ENCODE data around the gene PRKCH.

PRKCH gene

DNA sequence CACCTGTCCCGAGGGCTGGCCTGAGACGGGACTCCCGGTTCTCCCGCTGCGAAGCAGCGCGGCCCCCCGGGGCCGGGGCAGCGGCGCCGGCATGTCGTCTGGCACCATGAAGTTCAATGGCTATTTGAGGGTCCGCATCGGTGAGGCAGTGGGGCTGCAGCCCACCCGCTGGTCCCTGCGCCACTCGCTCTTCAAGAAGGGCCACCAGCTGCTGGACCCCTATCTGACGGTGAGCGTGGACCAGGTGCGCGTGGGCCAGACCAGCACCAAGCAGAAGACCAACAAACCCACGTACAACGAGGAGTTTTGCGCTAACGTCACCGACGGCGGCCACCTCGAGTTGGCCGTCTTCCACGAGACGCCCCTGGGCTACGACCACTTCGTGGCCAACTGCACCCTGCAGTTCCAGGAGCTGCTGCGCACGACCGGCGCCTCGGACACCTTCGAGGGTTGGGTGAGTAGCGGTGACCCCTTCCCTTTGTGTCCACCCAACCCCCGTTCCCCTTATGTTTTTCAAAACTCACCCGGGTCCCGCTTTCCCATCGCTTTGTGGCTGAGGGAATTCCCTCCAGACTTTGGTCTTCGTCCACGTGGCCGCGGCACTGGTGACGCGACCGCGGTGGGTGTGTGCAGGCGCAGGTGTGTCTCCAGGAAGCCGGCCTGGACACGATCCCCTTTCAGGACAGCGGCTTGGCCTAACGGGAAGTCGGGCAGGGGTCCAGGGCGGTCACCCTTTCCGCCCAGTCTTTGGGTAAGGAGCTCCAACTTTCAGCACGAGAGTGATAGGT is 826 bp downstream of the PRKCH start:
- H3K36me3 ChIP-seq (ENCODE audit: control insufficient read depth, insufficient read depth, low read length): no peaks in the 10 kb centered on the region
- peak overlapping the region; percentile 95 for H3K4me3 ChIP-seq (ENCODE audit: insufficient read depth, low read depth, low read length, poor library complexity, severe bottlenecking)
- H3K9me3 ChIP-seq (ENCODE audit: control insufficient read depth, low read length): no peaks in the 10 kb centered on the region
- DNase-seq: peak in 1 of 3 donors; percentile 44
- H3K4me1 ChIP-seq (ENCODE audit: control insufficient read depth, insufficient read depth, low read length, poor library complexity, severe bottlenecking): peaks cover 8% of the 10 kb centered on the region
- no peaks in the 10 kb centered on the region for H3K27me3 ChIP-seq (replicated peaks; ENCODE audit: control insufficient read depth, insufficient read depth, low read length, poor library complexity, severe bottlenecking)
- peak overlapping the region; percentile 90 for H3K27ac ChIP-seq (ENCODE audit: insufficient read depth, low read length, poor library complexity, severe bottlenecking)

DNA sequence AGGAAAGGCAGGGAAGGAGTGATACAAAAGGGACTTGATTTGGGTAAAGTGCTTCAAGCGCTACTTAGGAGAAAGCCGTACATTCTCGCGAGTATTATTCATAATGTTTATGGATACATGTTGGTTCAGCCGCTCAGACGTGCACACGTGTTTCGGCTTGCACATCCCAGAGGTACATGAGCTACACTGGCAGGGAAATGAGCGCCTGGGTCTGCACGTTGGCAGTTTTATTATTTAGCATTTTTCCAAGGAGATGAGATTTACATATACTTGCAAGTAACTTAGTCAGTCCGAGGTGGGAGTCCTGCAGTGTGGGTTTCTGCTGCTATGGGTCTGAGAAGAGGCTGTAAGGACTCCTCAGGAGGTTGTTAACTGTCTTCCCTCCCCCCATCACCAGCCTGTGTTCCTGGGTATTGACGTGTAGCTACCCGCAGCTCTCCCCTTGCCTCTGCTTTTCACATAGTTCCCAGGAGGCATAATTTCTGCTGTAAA is 1.5 kb downstream of the PRKCH start:
- H3K4me3 ChIP-seq (ENCODE audit: insufficient read depth, low read depth, low read length, poor library complexity, severe bottlenecking): peak overlapping the region; percentile 95
- H3K9me3 ChIP-seq (ENCODE audit: control insufficient read depth, low read length): no peaks in the 10 kb centered on the region
- DNase-seq: peak in 2 of 3 donors; percentile 9 to 24
- no peaks in the 10 kb centered on the region for H3K36me3 ChIP-seq (ENCODE audit: control insufficient read depth, insufficient read depth, low read length)
- H3K27ac ChIP-seq (ENCODE audit: insufficient read depth, low read length, poor library complexity, severe bottlenecking): peak overlapping the region; percentile 90
- H3K4me1 ChIP-seq (ENCODE audit: control insufficient read depth, insufficient read depth, low read length, poor library complexity, severe bottlenecking): peaks cover 11% of the 10 kb centered on the region
- H3K27me3 ChIP-seq (replicated peaks; ENCODE audit: control insufficient read depth, insufficient read depth, low read length, poor library complexity, severe bottlenecking): no peaks in the 10 kb centered on the region

DNA sequence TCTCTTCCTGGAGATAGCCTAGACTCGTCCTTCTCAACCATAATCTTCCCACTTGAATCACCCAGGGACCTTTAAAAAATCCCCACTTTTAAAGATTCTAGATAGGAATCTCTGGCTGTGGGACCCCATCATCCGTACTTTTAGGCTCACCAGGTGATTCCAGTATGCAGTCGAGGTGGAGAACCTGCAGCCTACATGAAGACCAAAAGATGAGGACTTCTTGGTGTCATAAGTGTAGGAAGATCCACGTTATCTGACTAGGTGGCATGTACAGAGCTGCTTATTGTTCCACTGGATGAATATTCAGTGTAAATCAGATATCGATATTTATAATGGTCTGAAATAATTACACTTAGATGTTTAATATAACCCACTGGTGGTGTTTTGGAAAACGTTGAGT is 2.6 kb downstream of the PRKCH start:
- Histone ChIP-seq H3K4me1 (ENCODE audit: control insufficient read depth, insufficient read depth, low read length, poor library complexity, severe bottlenecking) (peaks cover 17% of the 10 kb centered on the region), H3K4me3 (ENCODE audit: insufficient read depth, low read depth, low read length, poor library complexity, severe bottlenecking) (peak overlapping the region; percentile 95), H3K27me3 (replicated peaks; ENCODE audit: control insufficient read depth, insufficient read depth, low read length, poor library complexity, severe bottlenecking) (no peaks in the 10 kb centered on the region), H3K36me3 (ENCODE audit: control insufficient read depth, insufficient read depth, low read length) (no peaks in the 10 kb centered on the region), H3K9me3 (ENCODE audit: control insufficient read depth, low read length) (no peaks in the 10 kb centered on the region), H3K27ac (ENCODE audit: insufficient read depth, low read length, poor library complexity, severe bottlenecking) (peak overlapping the region; percentile 90)
- no peak for DNase-seq

DNA sequence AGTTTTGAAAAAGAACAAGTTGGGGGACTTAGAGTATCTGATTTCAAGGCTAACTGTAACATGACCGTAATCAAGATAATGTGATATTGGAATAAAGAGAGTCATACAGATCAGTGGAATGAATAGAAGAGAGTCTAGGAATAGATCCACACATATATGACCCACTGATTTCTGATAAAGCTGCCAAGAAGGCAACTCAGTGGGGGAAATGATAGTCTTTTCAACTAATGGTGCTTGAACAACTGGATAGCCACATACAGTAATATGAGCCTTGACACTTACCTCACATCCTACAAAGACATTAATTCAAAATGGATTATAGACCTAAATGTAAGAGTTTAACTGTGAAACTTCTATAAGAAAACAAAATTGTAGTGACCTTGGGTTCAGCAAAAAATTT is 3.8 kb downstream of the PRKCH start:
- Histone ChIP-seq H3K9me3 (ENCODE audit: control insufficient read depth, low read length) (no peaks in the 10 kb centered on the region), H3K27ac (ENCODE audit: insufficient read depth, low read length, poor library complexity, severe bottlenecking) (peak overlapping the region; percentile 90), H3K27me3 (replicated peaks; ENCODE audit: control insufficient read depth, insufficient read depth, low read length, poor library complexity, severe bottlenecking) (no peaks in the 10 kb centered on the region), H3K4me3 (ENCODE audit: insufficient read depth, low read depth, low read length, poor library complexity, severe bottlenecking) (peak overlapping the region; percentile 23), H3K4me1 (ENCODE audit: control insufficient read depth, insufficient read depth, low read length, poor library complexity, severe bottlenecking) (peaks cover 26% of the 10 kb centered on the region), H3K36me3 (ENCODE audit: control insufficient read depth, insufficient read depth, low read length) (no peaks in the 10 kb centered on the region)
- DNase-seq: no peak

DNA sequence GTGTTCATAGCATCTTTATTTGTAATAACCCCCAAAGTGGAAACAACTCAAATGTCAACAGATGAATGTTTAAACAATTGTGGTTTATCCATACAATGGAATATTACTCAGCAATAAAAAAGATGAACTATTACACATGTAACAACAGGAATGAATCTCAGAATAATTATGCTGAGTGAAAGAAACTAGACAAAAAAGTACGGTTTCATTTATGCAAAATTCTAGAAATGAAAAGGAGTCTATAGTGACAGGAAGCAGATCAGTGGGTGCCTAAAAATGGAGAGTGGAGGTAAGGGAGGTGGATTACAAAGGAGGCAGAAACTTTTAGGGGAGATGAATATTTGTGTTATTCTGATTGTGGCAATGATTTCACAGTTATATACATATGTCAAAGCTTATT is 4.8 kb downstream of the PRKCH start:
- Histone ChIP-seq H3K9me3 (ENCODE audit: control insufficient read depth, low read length) (no peaks in the 10 kb centered on the region), H3K36me3 (ENCODE audit: control insufficient read depth, insufficient read depth, low read length) (no peaks in the 10 kb centered on the region), H3K4me1 (ENCODE audit: control insufficient read depth, insufficient read depth, low read length, poor library complexity, severe bottlenecking) (peaks cover 32% of the 10 kb centered on the region), H3K27me3 (replicated peaks; ENCODE audit: control insufficient read depth, insufficient read depth, low read length, poor library complexity, severe bottlenecking) (no peaks in the 10 kb centered on the region), H3K27ac (ENCODE audit: insufficient read depth, low read length, poor library complexity, severe bottlenecking) (peak overlapping the region; percentile 90), H3K4me3 (ENCODE audit: insufficient read depth, low read depth, low read length, poor library complexity, severe bottlenecking) (peak overlapping the region; percentile 31)
- DNase-seq: no peak

DNA sequence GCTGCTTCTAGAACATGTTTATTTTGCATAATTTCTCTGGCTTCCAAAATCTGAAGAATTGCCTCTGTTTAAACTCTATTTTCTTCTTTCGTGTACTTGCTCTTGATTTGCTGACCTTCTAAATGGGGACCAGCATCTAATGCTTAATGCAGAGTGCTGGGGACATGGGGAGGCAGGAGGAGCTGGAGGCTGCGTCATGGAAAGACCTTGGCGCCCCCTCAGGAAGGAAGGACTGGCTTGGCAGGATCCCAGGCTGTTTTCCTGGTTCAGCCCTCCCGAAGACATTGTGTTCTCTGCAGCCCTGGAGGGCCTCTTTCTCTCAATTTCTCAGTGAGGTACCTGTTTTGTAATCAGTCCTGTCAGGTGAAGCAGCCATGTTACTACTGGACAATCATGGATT is 5.5 kb downstream of the PRKCH start:
- no peak for DNase-seq
- no peaks in the 10 kb centered on the region for H3K36me3 ChIP-seq (ENCODE audit: control insufficient read depth, insufficient read depth, low read length)
- H3K9me3 ChIP-seq (ENCODE audit: control insufficient read depth, low read length): no peaks in the 10 kb centered on the region
- H3K27ac ChIP-seq (ENCODE audit: insufficient read depth, low read length, poor library complexity, severe bottlenecking): peak overlapping the region; percentile 90
- H3K27me3 ChIP-seq (replicated peaks; ENCODE audit: control insufficient read depth, insufficient read depth, low read length, poor library complexity, severe bottlenecking): no peaks in the 10 kb centered on the region
- H3K4me3 ChIP-seq (ENCODE audit: insufficient read depth, low read depth, low read length, poor library complexity, severe bottlenecking): peak overlapping the region; percentile 31
- H3K4me1 ChIP-seq (ENCODE audit: control insufficient read depth, insufficient read depth, low read length, poor library complexity, severe bottlenecking): peaks cover 39% of the 10 kb centered on the region

DNA sequence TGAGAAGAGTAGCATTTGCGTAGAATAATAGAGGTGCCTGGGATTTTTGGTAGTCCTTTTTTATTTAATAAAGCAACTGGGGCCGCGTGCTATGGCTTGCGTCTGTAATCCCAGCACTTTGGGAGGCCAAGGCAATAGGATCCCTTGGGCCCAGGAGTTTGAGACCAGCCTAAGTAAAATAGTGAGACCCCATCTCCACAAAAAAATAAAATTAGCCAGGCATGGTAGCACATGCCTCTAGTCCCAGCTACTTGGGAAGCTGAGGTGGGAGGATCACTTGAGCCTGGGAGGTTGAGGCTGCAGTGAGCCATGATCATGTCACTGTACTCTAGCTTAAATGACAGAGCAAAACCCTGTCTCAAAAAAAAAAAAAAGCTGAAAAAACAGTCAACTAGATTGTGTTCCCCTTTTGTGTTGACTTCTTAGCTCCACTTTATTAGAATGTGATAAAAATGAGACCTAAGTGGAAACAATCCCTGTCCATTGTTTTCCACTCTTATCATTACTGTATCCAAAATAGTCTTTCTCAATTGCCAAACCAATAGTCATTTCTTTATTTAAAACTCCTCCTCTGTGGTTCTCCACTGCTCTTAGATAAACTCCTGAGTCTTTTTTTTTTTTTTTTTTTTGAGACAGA is 7.4 kb downstream of the PRKCH start:
- H3K27me3 ChIP-seq (replicated peaks; ENCODE audit: control insufficient read depth, insufficient read depth, low read length, poor library complexity, severe bottlenecking): no peaks in the 10 kb centered on the region
- DNase-seq: no peak
- peaks cover 51% of the 10 kb centered on the region for H3K4me1 ChIP-seq (ENCODE audit: control insufficient read depth, insufficient read depth, low read length, poor library complexity, severe bottlenecking)
- H3K9me3 ChIP-seq (ENCODE audit: control insufficient read depth, low read length): no peaks in the 10 kb centered on the region
- H3K36me3 ChIP-seq (ENCODE audit: control insufficient read depth, insufficient read depth, low read length): no peaks in the 10 kb centered on the region
- H3K4me3 ChIP-seq (ENCODE audit: insufficient read depth, low read depth, low read length, poor library complexity, severe bottlenecking): peak overlapping the region; percentile 24
- peak overlapping the region; percentile 90 for H3K27ac ChIP-seq (ENCODE audit: insufficient read depth, low read length, poor library complexity, severe bottlenecking)

DNA sequence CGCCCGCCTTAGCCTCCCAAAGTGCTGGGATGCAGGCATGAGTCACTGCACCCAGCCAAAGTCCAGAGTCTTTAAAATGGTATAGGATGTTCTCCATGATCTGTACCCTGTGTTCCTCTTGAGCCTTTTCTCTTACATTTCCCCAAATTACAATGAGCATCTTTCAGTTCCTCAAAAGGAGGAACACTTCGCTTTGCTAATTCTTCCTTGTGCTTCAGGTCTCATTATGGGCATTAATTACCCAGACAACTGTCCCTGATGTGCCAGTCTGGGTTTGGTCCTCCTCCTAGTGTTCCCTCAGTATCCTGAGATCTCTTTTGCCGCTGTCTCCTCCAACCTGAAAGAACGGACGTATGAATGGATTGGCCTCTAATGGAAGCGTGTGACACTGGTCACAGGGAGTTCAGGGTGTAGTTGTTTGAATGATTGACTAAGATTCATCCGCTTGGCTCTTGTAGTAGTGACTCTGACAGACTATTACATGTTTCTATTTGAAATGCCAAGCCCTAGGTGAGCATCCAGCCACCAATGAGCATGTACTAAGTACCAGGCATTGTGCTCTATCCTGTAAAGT is 8.2 kb downstream of the PRKCH start:
- no peak for DNase-seq
- Histone ChIP-seq H3K9me3 (ENCODE audit: control insufficient read depth, low read length) (no peaks in the 10 kb centered on the region), H3K4me3 (ENCODE audit: insufficient read depth, low read depth, low read length, poor library complexity, severe bottlenecking) (peak overlapping the region; percentile 35), H3K4me1 (ENCODE audit: control insufficient read depth, insufficient read depth, low read length, poor library complexity, severe bottlenecking) (peaks cover 54% of the 10 kb centered on the region), H3K27ac (ENCODE audit: insufficient read depth, low read length, poor library complexity, severe bottlenecking) (peak overlapping the region; percentile 90), H3K27me3 (replicated peaks; ENCODE audit: control insufficient read depth, insufficient read depth, low read length, poor library complexity, severe bottlenecking) (no peaks in the 10 kb centered on the region), H3K36me3 (ENCODE audit: control insufficient read depth, insufficient read depth, low read length) (no peaks in the 10 kb centered on the region)

DNA sequence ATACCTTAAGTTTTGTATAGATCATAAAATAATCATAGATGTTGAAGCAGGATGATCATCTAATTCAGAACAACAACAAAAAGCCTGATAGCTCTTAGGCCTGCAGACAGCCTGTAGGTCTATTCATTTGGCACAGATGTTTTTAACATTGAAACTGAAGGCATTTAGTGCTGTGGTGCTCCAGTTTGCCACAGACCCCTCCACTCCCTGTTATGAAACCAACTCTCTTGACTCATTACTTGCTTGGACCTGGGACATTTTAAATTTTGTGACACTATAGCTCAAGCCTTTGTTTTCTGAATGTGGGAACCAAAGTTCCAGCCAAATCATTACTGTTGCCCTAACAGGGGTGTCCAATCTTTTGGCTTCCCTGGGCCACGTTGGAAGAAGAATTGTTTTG is 9.1 kb downstream of the PRKCH start:
- Histone ChIP-seq H3K27ac (ENCODE audit: insufficient read depth, low read length, poor library complexity, severe bottlenecking) (peak overlapping the region; percentile 90), H3K27me3 (replicated peaks; ENCODE audit: control insufficient read depth, insufficient read depth, low read length, poor library complexity, severe bottlenecking) (no peaks in the 10 kb centered on the region), H3K9me3 (ENCODE audit: control insufficient read depth, low read length) (no peaks in the 10 kb centered on the region), H3K4me3 (ENCODE audit: insufficient read depth, low read depth, low read length, poor library complexity, severe bottlenecking) (peak overlapping the region; percentile 35), H3K4me1 (ENCODE audit: control insufficient read depth, insufficient read depth, low read length, poor library complexity, severe bottlenecking) (peaks cover 61% of the 10 kb centered on the region), H3K36me3 (ENCODE audit: control insufficient read depth, insufficient read depth, low read length) (no peaks in the 10 kb centered on the region)
- DNase-seq: no peak
